Keratinocyte (primary cell): ENCODE results near the gene COMT.

Experiments used
- EZH2 ChIP-seq: IDR thresholded peaks from one replicate; pipeline ENCODE4 v1.6.1; 2012; ENCODE audit warnings: inconsistent platforms, mild to moderate bottlenecking, low read length, moderate library complexity
- TF ChIP-seq, protein P1 (sequence below), 3 experiments: IDR thresholded peaks in 1 of 3; conservative IDR thresholded peaks in 1 of 3; optimal IDR thresholded peaks in 1 of 3; 2 replicates in 2 of 3; 3 replicates in 1 of 3; pipeline versions ENCODE3 to v1.5.1; 2011; ENCODE audit warnings: low read length in 3 of 3, mild to moderate bottlenecking in 3 of 3, moderate library complexity in 2 of 3, control low read depth in 1 of 3, inconsistent platforms in 1 of 3; ENCODE audit not compliant: insufficient read depth in 2 of 3; ENCODE audit errors: extremely low read depth in 1 of 3

DNA sequence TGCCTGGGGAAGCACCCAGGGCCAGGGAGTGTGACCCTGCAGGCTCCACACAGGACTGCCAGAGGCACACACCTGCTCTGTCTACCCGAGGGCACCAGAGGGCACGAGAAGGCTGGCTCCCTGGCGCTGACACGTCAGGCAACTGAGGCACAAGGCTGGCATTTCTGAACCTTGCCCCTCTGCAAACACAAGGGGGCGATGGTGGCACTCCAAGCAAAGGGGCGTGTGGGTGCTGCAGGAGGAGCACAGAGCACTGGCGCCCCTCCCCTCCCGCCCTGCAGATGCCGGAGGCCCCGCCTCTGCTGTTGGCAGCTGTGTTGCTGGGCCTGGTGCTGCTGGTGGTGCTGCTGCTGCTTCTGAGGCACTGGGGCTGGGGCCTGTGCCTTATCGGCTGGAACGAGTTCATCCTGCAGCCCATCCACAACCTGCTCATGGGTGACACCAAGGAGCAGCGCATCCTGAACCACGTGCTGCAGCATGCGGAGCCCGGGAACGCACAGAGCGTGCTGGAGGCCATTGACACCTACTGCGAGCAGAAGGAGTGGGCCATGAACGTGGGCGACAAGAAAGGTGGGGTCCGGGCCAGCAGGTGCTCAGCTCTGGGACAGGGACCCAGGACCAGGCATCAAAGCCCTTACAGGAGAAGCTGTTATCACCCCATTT is 20.8 kb downstream of the COMT start:
- TF ChIP-seq, protein P1, sequence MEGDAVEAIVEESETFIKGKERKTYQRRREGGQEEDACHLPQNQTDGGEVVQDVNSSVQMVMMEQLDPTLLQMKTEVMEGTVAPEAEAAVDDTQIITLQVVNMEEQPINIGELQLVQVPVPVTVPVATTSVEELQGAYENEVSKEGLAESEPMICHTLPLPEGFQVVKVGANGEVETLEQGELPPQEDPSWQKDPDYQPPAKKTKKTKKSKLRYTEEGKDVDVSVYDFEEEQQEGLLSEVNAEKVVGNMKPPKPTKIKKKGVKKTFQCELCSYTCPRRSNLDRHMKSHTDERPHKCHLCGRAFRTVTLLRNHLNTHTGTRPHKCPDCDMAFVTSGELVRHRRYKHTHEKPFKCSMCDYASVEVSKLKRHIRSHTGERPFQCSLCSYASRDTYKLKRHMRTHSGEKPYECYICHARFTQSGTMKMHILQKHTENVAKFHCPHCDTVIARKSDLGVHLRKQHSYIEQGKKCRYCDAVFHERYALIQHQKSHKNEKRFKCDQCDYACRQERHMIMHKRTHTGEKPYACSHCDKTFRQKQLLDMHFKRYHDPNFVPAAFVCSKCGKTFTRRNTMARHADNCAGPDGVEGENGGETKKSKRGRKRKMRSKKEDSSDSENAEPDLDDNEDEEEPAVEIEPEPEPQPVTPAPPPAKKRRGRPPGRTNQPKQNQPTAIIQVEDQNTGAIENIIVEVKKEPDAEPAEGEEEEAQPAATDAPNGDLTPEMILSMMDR (optimal IDR thresholded peaks at IDR 0.05 in 1 of 3, IDR thresholded peaks at IDR 0.05 in 1 of 3, conservative IDR thresholded peaks at IDR 0.05 in 1 of 3; ENCODE audit: extremely low read depth in 1 of 3, insufficient read depth in 2 of 3, low read length in 3 of 3), result peak; percentile 68 to 91 (median 89)
- no peak for TF ChIP-seq EZH2
